Measurements from ENCODE around the gene ANKRD12.

- TF ChIP-seq POLR2A (IDR thresholded peaks at IDR 0.05; ENCODE audit: low read depth, low read length) = no peak
- TF ChIP-seq POLR2AphosphoS5 (IDR thresholded peaks at IDR 0.05; ENCODE audit: low read depth, low read length) = no peak
These were observed 38.5 kb downstream of the ANKRD12 start for GRCh38 chr18:9175115-9175514.

All from GM12892 (cell line).